H9 (cell line): Measurements from ENCODE around the gene RGPD6. TPM values are rescaled to one million over a fixed set of nuclear protein-coding genes. Genes with fewer than 3 reads are reported as not detected.
"Not testable (repeated sequence)": the region's sequence is repeated elsewhere in the genome, so short reads cannot be mapped to it uniquely, and the experiment has no call there.

Source experiments
- DNase-seq: peaks from one replicate; pipeline ENCODE4 v3.0.0-alpha.2; 2017
- H2AFZ ChIP-seq: one replicate; pipeline ENCODE4 v1.6.1; 2013; ENCODE audit warnings: mild to moderate bottlenecking, low read length, control low read depth, moderate library complexity
- H2AK5ac ChIP-seq: 2 replicates; pipeline ENCODE4 v1.6.1; 2013; ENCODE audit warnings: low read length, control low read depth, mixed read lengths; ENCODE audit not compliant: insufficient read length
- H2BK120ac ChIP-seq: one replicate; pipeline ENCODE4 v1.6.1; 2013; ENCODE audit warnings: low read depth, mild to moderate bottlenecking, low read length, control low read depth, inconsistent platforms; ENCODE audit not compliant: poor library complexity, severe bottlenecking
- H2BK12ac ChIP-seq: 2 replicates; pipeline ENCODE4 v1.6.1; 2013; ENCODE audit warnings: low read length, control low read depth, mixed read lengths, low read depth; ENCODE audit not compliant: insufficient read length
- H2BK15ac ChIP-seq: 2 replicates; pipeline ENCODE4 v1.6.1; 2013; ENCODE audit warnings: low read depth, low read length, control low read depth
- H2BK20ac ChIP-seq: one replicate; pipeline ENCODE4 v1.6.1; 2013; ENCODE audit warnings: low read depth, mild to moderate bottlenecking, low read length, control low read depth, inconsistent platforms; ENCODE audit not compliant: poor library complexity, severe bottlenecking
- H2BK5ac ChIP-seq: 2 replicates; pipeline ENCODE4 v1.6.1; 2013; ENCODE audit warnings: low read length, control low read depth, mixed read lengths; ENCODE audit not compliant: insufficient read length
- H3K14ac ChIP-seq: 2 replicates; pipeline ENCODE4 v1.6.1; 2013; ENCODE audit warnings: low read length, control low read depth; ENCODE audit not compliant: insufficient read depth
- H3K18ac ChIP-seq: 2 replicates; pipeline ENCODE4 v1.6.1; 2013; ENCODE audit warnings: low read depth, mild to moderate bottlenecking, mixed read lengths, low read length, control low read depth; ENCODE audit not compliant: insufficient read length
- H3K23ac ChIP-seq: 2 replicates; pipeline ENCODE4 v1.6.1; 2013; ENCODE audit warnings: low read length, control low read depth, mixed read lengths, low read depth; ENCODE audit not compliant: insufficient read length
- H3K23me2 ChIP-seq: 2 replicates; pipeline ENCODE4 v1.6.1; 2013; ENCODE audit warnings: low read depth, mild to moderate bottlenecking, mixed read lengths, low read length, control low read depth; ENCODE audit not compliant: insufficient read length, poor library complexity, severe bottlenecking
- H3K27ac ChIP-seq: 2 replicates; pipeline ENCODE4 v1.5.1; 2013; ENCODE audit warnings: low read length, control low read depth, mixed read lengths, low read depth; ENCODE audit not compliant: insufficient read length
- H3K27me3 ChIP-seq: 2 replicates; pipeline ENCODE4 v1.6.1; 2013; ENCODE audit warnings: low read length, control low read depth, inconsistent platforms; ENCODE audit not compliant: insufficient read depth
- H3K4ac ChIP-seq: 2 replicates; pipeline ENCODE4 v1.6.1; 2013; ENCODE audit warnings: low read depth, mild to moderate bottlenecking, control low read depth, inconsistent platforms, low read length, moderate library complexity
- H3K4me1 ChIP-seq: 2 replicates; pipeline ENCODE4 v1.6.1; 2013; ENCODE audit warnings: low read length, control low read depth, inconsistent platforms; ENCODE audit not compliant: insufficient read depth
- H3K4me2 ChIP-seq: 2 replicates; pipeline ENCODE4 v1.6.1; 2013; ENCODE audit warnings: low read length, control low read depth, mixed read lengths; ENCODE audit not compliant: insufficient read length, insufficient read depth
- H3K56ac ChIP-seq: 2 replicates; pipeline ENCODE4 v1.6.1; 2013; ENCODE audit warnings: low read depth, mild to moderate bottlenecking, mixed read lengths, low read length, control low read depth; ENCODE audit not compliant: insufficient read length
- H3K79me1 ChIP-seq: 2 replicates; pipeline ENCODE4 v1.6.1; 2013; ENCODE audit warnings: low read depth, mild to moderate bottlenecking, moderate library complexity, low read length, control low read depth, inconsistent platforms; ENCODE audit not compliant: insufficient read depth, poor library complexity, severe bottlenecking
- H3K79me2 ChIP-seq: 2 replicates; pipeline ENCODE4 v1.6.1; 2013; ENCODE audit warnings: low read length, control low read depth, inconsistent platforms; ENCODE audit not compliant: insufficient read depth
- H3K9ac ChIP-seq: 2 replicates; pipeline ENCODE4 v1.6.1; 2013; ENCODE audit warnings: low read length, control low read depth, mixed read lengths; ENCODE audit not compliant: insufficient read length; ENCODE audit errors: extremely low read depth
- H3K9me3 ChIP-seq: one replicate; pipeline ENCODE4 v1.6.1; 2013; ENCODE audit warnings: low read depth, low read length, inconsistent platforms; ENCODE audit not compliant: control insufficient read depth
- H3T11ph ChIP-seq: one replicate; pipeline ENCODE4 v1.6.1; 2013; ENCODE audit warnings: mild to moderate bottlenecking, low read length, control low read depth, inconsistent platforms
- H4K20me1 ChIP-seq: one replicate; pipeline ENCODE4 v1.6.1; 2013; ENCODE audit not compliant: control insufficient read depth, insufficient read length, insufficient read depth
- H4K5ac ChIP-seq: 2 replicates; pipeline ENCODE4 v1.6.1; 2013; ENCODE audit warnings: low read depth, mild to moderate bottlenecking, mixed read lengths, low read length, control low read depth; ENCODE audit not compliant: insufficient read length
- H4K8ac ChIP-seq: replicated peaks from 2 replicates; pipeline ENCODE4 v1.6.1; 2013; ENCODE audit warnings: low read length, control low read depth, mixed read lengths, low read depth; ENCODE audit not compliant: insufficient read length
- H4K91ac ChIP-seq: 2 replicates; pipeline ENCODE4 v1.6.1; 2013; ENCODE audit warnings: low read depth, mild to moderate bottlenecking, moderate library complexity, mixed read lengths, low read length, control low read depth; ENCODE audit not compliant: insufficient read length
- H3K27ac Mint-ChIP-seq, 3 experiments: 2 replicates in 2 of 3; 3 replicates in 1 of 3; pipeline ENCODE4 v1.8.0; 2020 to 2021; ENCODE audit warnings: mixed read lengths in 3 of 3, mild to moderate bottlenecking in 1 of 3, moderate library complexity in 1 of 3
- H3K27me3 Mint-ChIP-seq: 2 replicates; pipeline ENCODE4 v1.8.0; 2021; ENCODE audit warnings: low read depth, mild to moderate bottlenecking, moderate library complexity, mixed read lengths
- H3K36me3 Mint-ChIP-seq, 3 experiments: 2 replicates in 2 of 3; 3 replicates in 1 of 3; pipeline ENCODE4 v1.8.0; 2020 to 2021; ENCODE audit warnings: low read depth in 3 of 3, mixed read lengths in 3 of 3; ENCODE audit not compliant: insufficient read depth in 1 of 3
- H3K4me1 Mint-ChIP-seq, 2 experiments: 2 replicates each; pipeline ENCODE4 v1.8.0; 2020; ENCODE audit warnings: mixed read lengths in 2 of 2
- H3K4me3 Mint-ChIP-seq, 2 experiments: 2 replicates in 1 of 2; 3 replicates in 1 of 2; pipeline ENCODE4 v1.8.0; 2020 to 2021; ENCODE audit warnings: mild to moderate bottlenecking in 2 of 2, mixed read lengths in 2 of 2, moderate library complexity in 1 of 2
- H3K9me3 Mint-ChIP-seq, 2 experiments: 2 replicates in 1 of 2; 3 replicates in 1 of 2; pipeline ENCODE4 v1.8.0; 2020; ENCODE audit warnings: mild to moderate bottlenecking in 2 of 2, mixed read lengths in 2 of 2, moderate library complexity in 1 of 2
- WGBS: extraction: QIAGEN DNeasy Blood & Tissue Kit; methylation state at CpG from one replicate; pipeline ENCODE4 v1.1.7; 2013; ENCODE audit warnings: missing lambda C conversion rate, low lambda C conversion rate, mixed read lengths; ENCODE audit not compliant: insufficient read length; ENCODE audit errors: extremely low coverage; 5-methylcytosine and 5-hydroxymethylcytosine counted together
- total RNA-seq: library from RNA; stranded (reverse); gene quantifications from 2 replicates; pipeline ENCODE4 v1.2.1, GENCODE V29; 2021

The RGPD6 gene
- total RNA-seq, 1 experiment from 2014 or later, result 18.0 TPM

DNA sequence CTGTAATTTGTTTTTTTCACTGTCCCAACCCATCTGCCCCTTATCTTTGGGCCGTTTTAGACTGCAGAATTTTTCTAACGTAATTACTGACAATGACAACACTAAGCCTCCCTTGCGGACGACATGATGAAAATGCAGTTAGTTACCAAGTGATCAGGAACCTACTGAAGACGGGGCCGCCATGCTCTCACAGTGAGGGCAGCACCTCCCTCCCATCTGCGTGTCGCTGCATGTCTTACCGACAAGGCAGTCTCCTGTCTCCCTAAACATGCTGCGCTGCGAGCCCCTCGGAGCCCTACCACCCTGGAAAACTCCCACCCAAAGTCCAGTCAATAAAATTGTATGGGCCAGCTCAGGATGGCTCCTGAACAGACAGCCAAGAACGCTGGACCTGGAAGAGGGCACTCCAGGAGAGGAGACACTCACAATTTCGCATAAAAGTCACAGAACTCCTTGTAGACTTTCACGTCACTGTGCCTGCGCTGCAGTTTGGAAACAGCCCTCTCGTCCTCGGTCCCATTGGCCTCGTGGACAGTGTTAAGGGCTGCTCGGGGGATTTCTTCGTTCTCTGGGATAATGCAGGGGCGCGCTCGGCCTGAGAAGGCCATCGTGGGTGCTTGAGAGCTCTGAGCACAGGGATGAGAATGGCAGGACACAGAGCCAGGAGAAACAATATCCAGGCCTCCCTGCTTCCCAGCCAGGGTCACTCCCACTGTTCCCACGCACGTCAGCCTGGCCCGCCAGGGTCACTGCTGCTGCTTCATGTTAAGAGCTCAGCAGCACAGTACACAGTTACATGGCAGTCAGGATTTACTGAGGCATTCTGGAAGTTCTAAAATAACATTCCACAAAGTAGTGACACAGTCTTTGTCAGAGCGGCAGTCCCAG is 104.6 kb downstream of the RGPD6 start, which contains the start of gene LIMS4:
LIMS4 (minus strand) TSS at position 646 of the 888 bp plus-strand sequence; CDS start at position 608, 38 bp downstream.
- H2AK5ac ChIP-seq, H2BK5ac ChIP-seq, H2BK20ac ChIP-seq, H4K91ac ChIP-seq, H3K9me3 Mint-ChIP-seq, H4K8ac ChIP-seq, H3K23me2 ChIP-seq, H3K79me2 ChIP-seq, H3K4me2 ChIP-seq, H3K27ac ChIP-seq, H3K4me1 ChIP-seq, H3K36me3 Mint-ChIP-seq, H2BK12ac ChIP-seq, H2BK15ac ChIP-seq, H3K4me1 Mint-ChIP-seq, H3K4ac ChIP-seq, H3K27me3 ChIP-seq, H4K5ac ChIP-seq, H3K9me3 ChIP-seq, H3K27me3 Mint-ChIP-seq, H3K79me1 ChIP-seq, H3K4me3 Mint-ChIP-seq, DNase-seq, H4K20me1 ChIP-seq, H3K56ac ChIP-seq, H3K14ac ChIP-seq, H3K27ac Mint-ChIP-seq, H3T11ph ChIP-seq, H3K23ac ChIP-seq, H2AFZ ChIP-seq, H2BK120ac ChIP-seq, H3K18ac ChIP-seq, H3K9ac ChIP-seq: not testable (repeated sequence)
- WGBS, result no CpG with 5 or more reads among the region's 29 CpGs

DNA sequence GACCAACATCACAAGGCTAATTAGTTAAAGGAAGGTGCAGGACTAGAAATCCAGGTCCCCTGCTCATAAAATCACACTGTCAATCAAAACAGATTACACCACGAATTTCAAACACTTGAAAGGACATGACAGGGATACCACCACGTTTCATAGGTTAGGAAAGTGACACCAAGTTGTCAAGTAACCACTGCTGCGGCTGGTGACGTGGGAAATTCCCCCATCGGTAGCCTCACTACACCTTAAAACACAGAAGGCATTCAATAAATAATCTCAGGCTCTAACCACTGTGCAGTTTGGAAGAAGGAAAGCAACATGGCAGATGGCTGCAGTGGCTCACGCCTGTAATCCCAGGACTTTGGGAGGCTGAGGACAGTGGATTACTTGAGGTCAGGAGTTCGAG is 108.1 kb downstream of the RGPD6 start:
- not testable (repeated sequence) for H3K36me3 Mint-ChIP-seq, H3K4me1 ChIP-seq, H3K9me3 Mint-ChIP-seq, H3K27me3 Mint-ChIP-seq, H3K4me1 Mint-ChIP-seq, H3K9ac ChIP-seq, H2BK12ac ChIP-seq, H3K14ac ChIP-seq, H3K23me2 ChIP-seq, H3K56ac ChIP-seq, H4K91ac ChIP-seq, H3K4ac ChIP-seq, H3K79me2 ChIP-seq, H2BK5ac ChIP-seq, H4K8ac ChIP-seq, H2BK15ac ChIP-seq, H2BK120ac ChIP-seq, H3K4me3 Mint-ChIP-seq, H4K5ac ChIP-seq, H3K23ac ChIP-seq, H4K20me1 ChIP-seq, H3K27ac Mint-ChIP-seq, H3K9me3 ChIP-seq, H3K27me3 ChIP-seq, DNase-seq, H2AK5ac ChIP-seq, H3K18ac ChIP-seq, H3T11ph ChIP-seq, H2AFZ ChIP-seq, H3K27ac ChIP-seq, H2BK20ac ChIP-seq, H3K79me1 ChIP-seq, H3K4me2 ChIP-seq
- WGBS, result no CpG with 5 or more reads among the region's 7 CpGs
